HCT116 (cell line): Measurements from ENCODE around the gene HELZ2. TPM values are rescaled to one million over a fixed set of nuclear protein-coding genes. Genes with fewer than 3 reads are reported as not detected.

ENCODE experiments used
- ATAC-seq: fragments of 200-7000 bp; cut with Tn5 transposase; 2 replicates; pipeline ENCODE4 v1.9.1; 2020; ENCODE audit warnings: mild to moderate bottlenecking, moderate library complexity
- BruUV-seq: library from RNA; stranded (reverse); fragments of 400-500 nt; replicated peaks from 2 replicates; lab custom pipeline; 2021; lab: Mats Ljungman, UMichigan
- CTCF ChIA-PET: fragments of 300-600 bp; sonication (Branson Sonifier 250); formaldehyde crosslinking; loops from one replicate; lab custom pipeline; 2021; ENCODE audit warnings: antibody characterized with exemption; lab: Charles Lee
- POLR2A ChIA-PET: fragments of 300-600, 350-600 bp; sonication (Branson Sonifier 250); formaldehyde crosslinking; loops from one replicate; lab custom pipeline; 2021; ENCODE audit warnings: antibody characterized with exemption; lab: Charles Lee
- RAD21 ChIA-PET, 2 experiments: fragments of 300-600 bp; sonication (Branson Sonifier 250); formaldehyde crosslinking; loops; one replicate each; lab custom pipeline; 2023; ENCODE audit warnings: low total read pairs in 2 of 2; ENCODE audit not compliant: uncharacterized antibody in 2 of 2, unreplicated experiment in 2 of 2, low non-redundant PET in 1 of 2; lab: Charles Lee
- DNase-seq: peaks from one replicate; pipeline ENCODE4 v3.0.0-alpha.2; 2010; ENCODE audit warnings: low read depth, low spot score
- H2AFZ ChIP-seq: fragments of 200-600 bp; shearing (Covaris generic), sonication (generic); 2 replicates; pipeline ENCODE4 v1.6.1; 2017; ENCODE audit warnings: low read depth, mixed run types, mixed read lengths, antibody characterized with exemption, low read length; ENCODE audit not compliant: poor library complexity, severe bottlenecking
- H3K27ac ChIP-seq: 2 replicates; pipeline ENCODE4 v1.5.1; 2012; ENCODE audit warnings: low read depth, low read length
- H3K27me3 ChIP-seq: fragments of 200-600 bp; sonication (generic); 2 replicates; pipeline ENCODE4 v1.6.1; 2016; ENCODE audit warnings: mixed run types, low read length, mixed read lengths; ENCODE audit not compliant: insufficient read depth
- H3K36me3 ChIP-seq, 2 experiments: fragments of 200-500 bp in 1 of 2; fragments of 200-600 bp in 1 of 2; sonication (Bioruptor generic) in 1 of 2; sonication (generic) in 1 of 2; 2 replicates each; pipeline versions ENCODE4 v1.5.1 to v1.6.1; 2014 to 2016; ENCODE audit warnings: low read length in 2 of 2, inconsistent platforms in 1 of 2, mixed read lengths in 1 of 2, mixed run types in 1 of 2; ENCODE audit not compliant: insufficient read depth in 2 of 2, control insufficient read depth in 1 of 2
- H3K4me1 ChIP-seq, 2 experiments: fragments of 200-600 bp in 1 of 2; sonication (generic) in 1 of 2; 2 replicates each; pipeline versions ENCODE4 v1.5.1 to v1.6.1; 2012 to 2017; ENCODE audit warnings: low read length in 2 of 2, inconsistent platforms in 1 of 2, mild to moderate bottlenecking in 1 of 2, mixed read lengths in 1 of 2, mixed run types in 1 of 2, moderate library complexity in 1 of 2; ENCODE audit not compliant: insufficient read depth in 2 of 2, control insufficient read depth in 1 of 2
- H3K4me2 ChIP-seq: fragments of 200-600 bp; sonication (generic); 2 replicates; pipeline ENCODE4 v1.6.1; 2017; ENCODE audit warnings: mixed run types, low read length, mixed read lengths
- H3K4me3 ChIP-seq, 2 experiments: fragments of 200-600 bp in 1 of 2; sonication (generic) in 1 of 2; replicated peaks in 1 of 2; 2 replicates each; pipeline ENCODE4 v1.5.1; 2011 to 2016; ENCODE audit warnings: low read length in 2 of 2, control low read depth in 1 of 2, low read depth in 1 of 2, mild to moderate bottlenecking in 1 of 2, mixed read lengths in 1 of 2, mixed run types in 1 of 2
- H3K79me2 ChIP-seq: fragments of 200-600 bp; sonication (generic); 2 replicates; pipeline ENCODE4 v1.6.1; 2017; ENCODE audit warnings: mild to moderate bottlenecking, mixed run types, low read length, moderate library complexity, mixed read lengths; ENCODE audit not compliant: insufficient read depth
- H3K9ac ChIP-seq: fragments of 200-600 bp; sonication (generic); 2 replicates; pipeline ENCODE4 v1.6.1; 2016; ENCODE audit warnings: low read length, mixed read lengths
- H3K9me2 ChIP-seq: fragments of 200-600 bp; sonication (generic), shearing (Covaris generic); 2 replicates; pipeline ENCODE4 v1.6.1; 2017; ENCODE audit warnings: mixed run types, mild to moderate bottlenecking, moderate library complexity; ENCODE audit not compliant: insufficient read depth
- H3K9me3 ChIP-seq, 2 experiments: fragments of 200-500 bp in 1 of 2; fragments of 200-600 bp in 1 of 2; sonication (Bioruptor generic) in 1 of 2; sonication (generic) in 1 of 2; 2 replicates each; pipeline ENCODE4 v1.6.1; 2014 to 2017; ENCODE audit warnings: low read length in 2 of 2, mixed read lengths in 2 of 2, inconsistent platforms in 1 of 2, low read depth in 1 of 2, mild to moderate bottlenecking in 1 of 2, mixed run types in 1 of 2, moderate library complexity in 1 of 2; ENCODE audit not compliant: control insufficient read depth in 1 of 2, insufficient read depth in 1 of 2
- H4K20me1 ChIP-seq: fragments of 200-600 bp; sonication (generic), shearing (Covaris generic); 2 replicates; pipeline ENCODE4 v1.6.1; 2017; ENCODE audit warnings: mixed run types, mild to moderate bottlenecking, moderate library complexity; ENCODE audit not compliant: insufficient read depth
- ELF1 ChIP-seq: IDR thresholded peaks from 2 replicates; pipeline ENCODE4 v1.6.1; 2012; ENCODE audit warnings: low read depth, borderline replicate concordance
- EZH2 ChIP-seq: fragments of 200-600 bp; sonication (generic); IDR thresholded peaks from 2 replicates; pipeline ENCODE4 v1.6.1; 2017; ENCODE audit warnings: antibody characterized with exemption, mixed run types
- FOSL1 ChIP-seq: IDR thresholded peaks from 2 replicates; pipeline ENCODE4 v1.6.1; 2012; ENCODE audit warnings: low read depth
- POLR2AphosphoS5 ChIP-seq: IDR thresholded peaks from 2 replicates; pipeline ENCODE4 v1.6.1; 2011; ENCODE audit warnings: mild to moderate bottlenecking, low read depth, low read length, moderate library complexity
- RAD21 ChIP-seq: IDR thresholded peaks from 2 replicates; pipeline ENCODE4 v1.6.1; 2012; ENCODE audit warnings: low read depth, mild to moderate bottlenecking
- SP1 ChIP-seq: IDR thresholded peaks from 2 replicates; pipeline ENCODE4 v1.6.1; 2012; ENCODE audit warnings: low read depth
- SRF ChIP-seq: IDR thresholded peaks from 2 replicates; pipeline ENCODE4 v1.6.1; 2012; ENCODE audit warnings: low read depth
- TCF7L2 ChIP-seq: IDR thresholded peaks from 2 replicates; pipeline ENCODE4 v1.7.0; 2011; ENCODE audit warnings: borderline replicate concordance, inconsistent platforms; ENCODE audit not compliant: insufficient read depth, insufficient read length; ENCODE audit errors: extremely low read depth
- YY1 ChIP-seq: IDR thresholded peaks from 2 replicates; pipeline ENCODE4 v1.6.1; 2011; ENCODE audit warnings: low read length, low read depth, moderate library complexity, mild to moderate bottlenecking; ENCODE audit not compliant: insufficient replicate concordance; ENCODE audit errors: extremely low read depth
- ZFX ChIP-seq: fragments of 450-650 bp; IDR thresholded peaks from 2 replicates; pipeline ENCODE4 v1.6.1; 2017
- ZNF274 ChIP-seq: fragments of 200-500 bp; sonication (Bioruptor generic); IDR thresholded peaks from 2 replicates; pipeline ENCODE4 v1.6.1; 2014; ENCODE audit warnings: mild to moderate bottlenecking, low read depth, low read length, inconsistent platforms
- intact Hi-C: fragments of 100-400 bp; cut with micrococcal nuclease; formaldehyde crosslinking; loops from 2 replicates; pipeline ENCODE4 v1.10.0; 2022
- total RNA-seq: library from RNA; stranded (reverse); gene quantifications from one replicate; pipeline ENCODE4 v1.2.1, GENCODE V29; 2021; ENCODE audit not compliant: unreplicated experiment
- TF ChIP-seq, protein P1 (sequence below): IDR thresholded peaks from 2 replicates; pipeline ENCODE4 v1.6.1; 2012; ENCODE audit warnings: low read depth
- TF ChIP-seq, protein P2 (sequence below): IDR thresholded peaks from 2 replicates; pipeline ENCODE4 v1.6.1; 2012
- TF ChIP-seq, protein P3 (sequence below), 3 experiments: fragments of 200-600 bp in 1 of 3; sonication (generic) in 1 of 3; IDR thresholded peaks in 2 of 3; conservative IDR thresholded peaks in 1 of 3; 2 replicates each; pipeline ENCODE4 v1.5.1; 2012 to 2017; ENCODE audit warnings: low read depth in 2 of 3, low read length in 2 of 3, antibody characterized with exemption in 1 of 3, borderline replicate concordance in 1 of 3, control low read depth in 1 of 3, mild to moderate bottlenecking in 1 of 3, mixed read lengths in 1 of 3, mixed run types in 1 of 3, moderate library complexity in 1 of 3; ENCODE audit not compliant: insufficient read depth in 1 of 3

HELZ2 gene
- total RNA-seq, 1 experiment from 2014 or later, result 44.0 TPM

DNA sequence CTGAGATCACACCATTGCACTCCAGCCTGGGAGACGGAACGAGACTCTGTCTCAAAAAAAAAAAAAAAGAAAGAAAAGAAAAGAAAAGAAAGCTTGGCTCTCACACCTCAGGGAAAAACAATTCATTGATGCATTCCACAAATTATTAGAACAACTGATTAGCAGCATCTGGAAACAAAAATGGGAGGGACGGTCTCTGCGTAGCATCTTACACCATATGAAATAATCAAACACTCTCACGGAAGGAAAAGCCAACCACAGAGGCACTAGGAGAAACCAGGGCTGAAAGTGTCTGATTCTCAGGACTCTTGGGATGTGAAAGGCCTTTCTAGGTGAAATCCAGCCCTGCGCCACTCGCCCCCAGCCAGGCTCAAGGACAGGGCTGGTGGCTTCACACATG is 2.3 kb upstream of the HELZ2 start:
- H3K27me3 ChIP-seq, result no peaks in the 10 kb centered on the region
- H3K79me2 ChIP-seq, result peaks cover 4% of the 10 kb centered on the region; the same call in 1 of the 2 replicates
- H3K36me3 ChIP-seq, result no peaks in the 10 kb centered on the region
- ChIA-PET RAD21 (interaction anchor here in 1 of 2 experiments (0.6 kb wide), 2 partner anchors 160 to 463 kb away, joined by 3 to 4 read pairs; partner anchors contain the start of gene LIME1), POLR2A (no interaction called here), CTCF (no interaction called here)
- DNase-seq (no peak), ATAC-seq (no peak)
- H3K9me2 ChIP-seq, result no peaks in the 10 kb centered on the region
- TF ChIP-seq, protein P1, sequence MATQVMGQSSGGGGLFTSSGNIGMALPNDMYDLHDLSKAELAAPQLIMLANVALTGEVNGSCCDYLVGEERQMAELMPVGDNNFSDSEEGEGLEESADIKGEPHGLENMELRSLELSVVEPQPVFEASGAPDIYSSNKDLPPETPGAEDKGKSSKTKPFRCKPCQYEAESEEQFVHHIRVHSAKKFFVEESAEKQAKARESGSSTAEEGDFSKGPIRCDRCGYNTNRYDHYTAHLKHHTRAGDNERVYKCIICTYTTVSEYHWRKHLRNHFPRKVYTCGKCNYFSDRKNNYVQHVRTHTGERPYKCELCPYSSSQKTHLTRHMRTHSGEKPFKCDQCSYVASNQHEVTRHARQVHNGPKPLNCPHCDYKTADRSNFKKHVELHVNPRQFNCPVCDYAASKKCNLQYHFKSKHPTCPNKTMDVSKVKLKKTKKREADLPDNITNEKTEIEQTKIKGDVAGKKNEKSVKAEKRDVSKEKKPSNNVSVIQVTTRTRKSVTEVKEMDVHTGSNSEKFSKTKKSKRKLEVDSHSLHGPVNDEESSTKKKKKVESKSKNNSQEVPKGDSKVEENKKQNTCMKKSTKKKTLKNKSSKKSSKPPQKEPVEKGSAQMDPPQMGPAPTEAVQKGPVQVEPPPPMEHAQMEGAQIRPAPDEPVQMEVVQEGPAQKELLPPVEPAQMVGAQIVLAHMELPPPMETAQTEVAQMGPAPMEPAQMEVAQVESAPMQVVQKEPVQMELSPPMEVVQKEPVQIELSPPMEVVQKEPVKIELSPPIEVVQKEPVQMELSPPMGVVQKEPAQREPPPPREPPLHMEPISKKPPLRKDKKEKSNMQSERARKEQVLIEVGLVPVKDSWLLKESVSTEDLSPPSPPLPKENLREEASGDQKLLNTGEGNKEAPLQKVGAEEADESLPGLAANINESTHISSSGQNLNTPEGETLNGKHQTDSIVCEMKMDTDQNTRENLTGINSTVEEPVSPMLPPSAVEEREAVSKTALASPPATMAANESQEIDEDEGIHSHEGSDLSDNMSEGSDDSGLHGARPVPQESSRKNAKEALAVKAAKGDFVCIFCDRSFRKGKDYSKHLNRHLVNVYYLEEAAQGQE, result no peak
- TF ChIP-seq RAD21 (no peak), EZH2 (no peak), SP1 (no peak), POLR2AphosphoS5 (no peak), ZFX (no peak), YY1 (no peak), SRF (no peak), ELF1 (no peak), TCF7L2 (no peak), FOSL1 (no peak), ZNF274 (no peak)
- TF ChIP-seq, protein P2, sequence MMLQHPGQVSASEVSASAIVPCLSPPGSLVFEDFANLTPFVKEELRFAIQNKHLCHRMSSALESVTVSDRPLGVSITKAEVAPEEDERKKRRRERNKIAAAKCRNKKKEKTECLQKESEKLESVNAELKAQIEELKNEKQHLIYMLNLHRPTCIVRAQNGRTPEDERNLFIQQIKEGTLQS, result no peak
- TF ChIP-seq, protein P3, sequence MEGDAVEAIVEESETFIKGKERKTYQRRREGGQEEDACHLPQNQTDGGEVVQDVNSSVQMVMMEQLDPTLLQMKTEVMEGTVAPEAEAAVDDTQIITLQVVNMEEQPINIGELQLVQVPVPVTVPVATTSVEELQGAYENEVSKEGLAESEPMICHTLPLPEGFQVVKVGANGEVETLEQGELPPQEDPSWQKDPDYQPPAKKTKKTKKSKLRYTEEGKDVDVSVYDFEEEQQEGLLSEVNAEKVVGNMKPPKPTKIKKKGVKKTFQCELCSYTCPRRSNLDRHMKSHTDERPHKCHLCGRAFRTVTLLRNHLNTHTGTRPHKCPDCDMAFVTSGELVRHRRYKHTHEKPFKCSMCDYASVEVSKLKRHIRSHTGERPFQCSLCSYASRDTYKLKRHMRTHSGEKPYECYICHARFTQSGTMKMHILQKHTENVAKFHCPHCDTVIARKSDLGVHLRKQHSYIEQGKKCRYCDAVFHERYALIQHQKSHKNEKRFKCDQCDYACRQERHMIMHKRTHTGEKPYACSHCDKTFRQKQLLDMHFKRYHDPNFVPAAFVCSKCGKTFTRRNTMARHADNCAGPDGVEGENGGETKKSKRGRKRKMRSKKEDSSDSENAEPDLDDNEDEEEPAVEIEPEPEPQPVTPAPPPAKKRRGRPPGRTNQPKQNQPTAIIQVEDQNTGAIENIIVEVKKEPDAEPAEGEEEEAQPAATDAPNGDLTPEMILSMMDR (IDR thresholded peaks at IDR 0.05 in 2 of 3, conservative IDR thresholded peaks at IDR 0.05 in 1 of 3; ENCODE audit: borderline replicate concordance in 1 of 3, insufficient read depth in 1 of 3, low read depth in 2 of 3, low read length in 2 of 3), result no peak
- intact Hi-C loops, result loop anchor here (10.0 kb wide), 1 partner anchor 48 kb away; the partner anchor contains the start of gene GMEB2
- peak overlapping the region; percentile 16 for H2AFZ ChIP-seq
- no peak overlapping the region for H3K4me2 ChIP-seq
- H3K9ac ChIP-seq, result no peak overlapping the region
- no peak overlapping the region for H3K4me3 ChIP-seq
- H4K20me1 ChIP-seq, result no peaks in the 10 kb centered on the region
- H3K9me3 ChIP-seq, result no peaks in the 10 kb centered on the region
- H3K27ac ChIP-seq, result no peak overlapping the region
- H3K4me1 ChIP-seq, result peaks cover 12 to 35% of the 10 kb centered on the region in 2 experiments
- no TSS peak for BruUV-seq
